Muscle of arm (tissue), 12 donors: ENCODE measurements around the gene ABCA13. TPM values are rescaled to one million over a fixed set of nuclear protein-coding genes. Genes with fewer than 3 reads are reported as not detected.
A peak's percentile ranks its signal among the peaks of the same experiment; 100 is the strongest.

Experiments
- DNase-seq: peaks from one replicate; pipeline ENCODE4 v3.0.0-alpha.2; 2013
- polyA plus RNA-seq, 12 donors: library from polyadenylated mRNA; unstranded; fragments of 120-200 nt; gene quantifications; one replicate each; pipeline ENCODE4 v1.2.1, GENCODE V29; 2013; ENCODE audit not compliant: insufficient read length in 12 of 12

Gene ABCA13
- polyA plus RNA-seq, 12 donors, result 0.01 to 0.36 (median 0.11) TPM; not detected in 2

GRCh38 chr7:48637382-48637781 lies 466.1 kb downstream of the ABCA13 start:
- DNase-seq, result no peak

- no peak for DNase-seq
Measured at GRCh38 chr7:48638041-48638440, 466.8 kb downstream of the ABCA13 start.

- DNase-seq, result no peak
Measured at GRCh38 chr7:48643431-48644013, 472.3 kb downstream of the ABCA13 start.

- DNase-seq, result no peak
Measured at GRCh38 chr7:48658138-48658537, 486.9 kb downstream of the ABCA13 start.

GRCh38 chr7:48660306-48660870 lies 489.1 kb downstream of the ABCA13 start:
- DNase-seq, result peak; percentile 53

GRCh38 chr7:48664241-48664640 lies 493.0 kb downstream of the ABCA13 start:
- no peak for DNase-seq

- no peak for DNase-seq
Measured at GRCh38 chr7:48665353-48666135, 494.3 kb downstream of the ABCA13 start.

- no peak for DNase-seq
Measured at GRCh38 chr7:48667407-48667806, 496.1 kb downstream of the ABCA13 start.

- DNase-seq, result no peak
Measured at GRCh38 chr7:48671656-48672055, 500.4 kb downstream of the ABCA13 start.

GRCh38 chr7:48681006-48681405 lies 509.7 kb downstream of the ABCA13 start:
- no peak for DNase-seq

GRCh38 chr7:48691788-48692187 lies 520.5 kb downstream of the ABCA13 start:
- no peak for DNase-seq

Other genes with a start within 250 kb of the ABCA13 start
- gene PKD1L1, start 223.0 kb upstream of the ABCA13 start, polyA plus RNA-seq, result 1 to 10 TPM in 5 of 12 donors, under 1 TPM in 5, not detected in 2; 0.26 to 2.3 (median 0.99) TPM
- 10 to 100 TPM in 11 of 12 donors, not detected in 1; 15.3 to 24.4 (median 19.7) TPM for gene HUS1, start 191.8 kb upstream of the ABCA13 start, polyA plus RNA-seq
- under 1 TPM in 1 of 12 donors, not detected in 11; 0.24 TPM for gene SUN3, start 142.4 kb upstream of the ABCA13 start, polyA plus RNA-seq
- gene C7orf57, start 135.9 kb upstream of the ABCA13 start, polyA plus RNA-seq, result under 1 TPM in 5 of 12 donors, not detected in 7; 0.09 to 0.20 (median 0.16) TPM
- gene UPP1, start 82.2 kb upstream of the ABCA13 start, polyA plus RNA-seq, result 1 to 10 TPM in 10 of 12 donors, not detected in 2; 1.0 to 5.5 (median 1.6) TPM